Mesothelial cell of epicardium (in vitro differentiated cells): Measurements from ENCODE around the gene NMRK2. TPM values are rescaled to one million over a fixed set of nuclear protein-coding genes. Genes with fewer than 3 reads are reported as not detected.

Experiments used
- DNase-seq, 2 experiments: peaks; one replicate each; pipeline ENCODE4 v3.0.0; 2021; ENCODE audit warnings: low spot score in 2 of 2; ENCODE audit not compliant: unreplicated experiment in 2 of 2
- H3K27ac Mint-ChIP-seq: 2 replicates; pipeline ENCODE4 v1.8.0; 2021; ENCODE audit warnings: mixed read lengths
- H3K27me3 Mint-ChIP-seq: 2 replicates; pipeline ENCODE4 v1.8.0; 2021; ENCODE audit warnings: low read depth, mixed read lengths
- H3K36me3 Mint-ChIP-seq: 2 replicates; pipeline ENCODE4 v1.8.0; 2021; ENCODE audit warnings: mixed read lengths
- H3K4me1 Mint-ChIP-seq: 2 replicates; pipeline ENCODE4 v1.8.0; 2021; ENCODE audit warnings: mixed read lengths
- H3K4me3 Mint-ChIP-seq: 2 replicates; pipeline ENCODE4 v1.8.0; 2021; ENCODE audit warnings: mild to moderate bottlenecking, moderate library complexity, mixed read lengths
- H3K9me3 Mint-ChIP-seq: 2 replicates; pipeline ENCODE4 v1.8.0; 2021; ENCODE audit warnings: mixed read lengths
- total RNA-seq: library from RNA; stranded (reverse); gene quantifications from 3 replicates; pipeline ENCODE4 v1.2.1, GENCODE V29; 2021
- TF ChIP-seq, protein P1 (sequence below): fragments of 200-600 bp; sonication (generic); IDR thresholded peaks from one replicate; pipeline ENCODE4 v1.5.0; 2021; ENCODE audit warnings: antibody characterized with exemption; ENCODE audit not compliant: unreplicated experiment

NMRK2 gene
- total RNA-seq, 1 donor from 2014 or later, result not detected

DNA sequence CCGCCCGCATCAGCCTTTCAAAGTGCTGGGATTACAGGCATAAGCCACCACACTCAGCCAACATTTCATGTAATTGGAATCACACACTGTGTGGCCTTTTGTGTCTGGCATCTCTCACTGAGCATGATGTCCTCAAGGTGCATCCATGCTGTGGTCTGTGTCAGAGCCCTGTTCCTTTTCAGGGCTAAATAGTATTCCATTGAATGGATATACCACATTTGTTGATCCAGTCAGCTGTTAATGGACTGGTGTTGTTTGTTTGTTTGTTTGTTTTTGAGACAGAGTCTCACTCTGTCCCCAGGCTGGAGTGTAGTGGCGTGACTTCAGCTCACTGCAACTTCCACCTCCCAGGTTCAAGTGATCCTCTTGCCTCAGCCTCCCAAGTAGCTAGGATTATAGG, 34.4 kb upstream of the NMRK2 start:
- no peak for DNase-seq
- peaks cover 7% of the 10 kb centered on the region for H3K9me3 Mint-ChIP-seq
- no peaks in the 10 kb centered on the region for H3K36me3 Mint-ChIP-seq
- TF ChIP-seq, protein P1, sequence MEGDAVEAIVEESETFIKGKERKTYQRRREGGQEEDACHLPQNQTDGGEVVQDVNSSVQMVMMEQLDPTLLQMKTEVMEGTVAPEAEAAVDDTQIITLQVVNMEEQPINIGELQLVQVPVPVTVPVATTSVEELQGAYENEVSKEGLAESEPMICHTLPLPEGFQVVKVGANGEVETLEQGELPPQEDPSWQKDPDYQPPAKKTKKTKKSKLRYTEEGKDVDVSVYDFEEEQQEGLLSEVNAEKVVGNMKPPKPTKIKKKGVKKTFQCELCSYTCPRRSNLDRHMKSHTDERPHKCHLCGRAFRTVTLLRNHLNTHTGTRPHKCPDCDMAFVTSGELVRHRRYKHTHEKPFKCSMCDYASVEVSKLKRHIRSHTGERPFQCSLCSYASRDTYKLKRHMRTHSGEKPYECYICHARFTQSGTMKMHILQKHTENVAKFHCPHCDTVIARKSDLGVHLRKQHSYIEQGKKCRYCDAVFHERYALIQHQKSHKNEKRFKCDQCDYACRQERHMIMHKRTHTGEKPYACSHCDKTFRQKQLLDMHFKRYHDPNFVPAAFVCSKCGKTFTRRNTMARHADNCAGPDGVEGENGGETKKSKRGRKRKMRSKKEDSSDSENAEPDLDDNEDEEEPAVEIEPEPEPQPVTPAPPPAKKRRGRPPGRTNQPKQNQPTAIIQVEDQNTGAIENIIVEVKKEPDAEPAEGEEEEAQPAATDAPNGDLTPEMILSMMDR, result no peak
- no peak overlapping the region for H3K4me3 Mint-ChIP-seq
- H3K27me3 Mint-ChIP-seq, result peaks cover 4% of the 10 kb centered on the region
- no peak overlapping the region for H3K27ac Mint-ChIP-seq
- no peaks in the 10 kb centered on the region for H3K4me1 Mint-ChIP-seq

DNA sequence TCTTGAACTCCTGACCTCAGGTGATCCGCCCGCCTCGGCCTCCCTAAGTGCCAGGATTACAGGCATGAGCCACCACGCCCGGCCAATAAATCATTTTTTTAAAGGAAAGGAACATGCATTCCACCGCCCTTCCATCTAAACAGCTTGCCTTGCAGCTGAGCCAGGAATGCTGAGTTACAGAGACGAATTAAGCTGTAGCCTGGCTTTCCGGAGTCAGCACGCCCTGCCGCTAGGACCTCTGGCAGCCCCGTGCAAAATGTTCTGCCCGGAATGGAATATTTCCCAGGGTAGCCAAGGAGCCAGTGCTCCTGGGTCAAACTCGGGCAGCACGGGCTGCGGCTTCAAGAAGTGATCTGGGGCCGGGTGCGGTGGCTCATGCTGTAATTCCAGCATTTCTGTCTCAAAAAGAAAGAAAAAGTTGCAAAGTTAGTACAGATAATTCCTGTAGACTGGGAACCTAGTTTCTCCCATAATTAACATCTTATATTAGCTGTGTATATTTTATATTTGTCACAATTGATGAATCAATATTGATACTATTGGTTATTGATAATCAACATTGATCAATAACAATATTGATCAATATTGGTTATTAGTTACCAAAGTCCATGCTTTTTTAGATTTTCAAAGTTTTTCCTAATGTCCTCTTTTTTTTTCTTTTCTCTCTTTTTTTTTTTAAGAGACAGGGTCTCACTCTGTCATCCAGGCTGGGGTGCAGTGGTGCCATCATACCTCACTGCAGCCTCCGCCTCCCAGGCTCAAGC, 33.2 kb upstream of the NMRK2 start:
- Mint-ChIP-seq H3K9me3 (peaks cover 7% of the 10 kb centered on the region), H3K4me3 (no peak overlapping the region), H3K27me3 (peaks cover 4% of the 10 kb centered on the region), H3K36me3 (no peaks in the 10 kb centered on the region), H3K27ac (no peak overlapping the region), H3K4me1 (no peaks in the 10 kb centered on the region)
- TF ChIP-seq, protein P1, result no peak
- no peak for DNase-seq

DNA sequence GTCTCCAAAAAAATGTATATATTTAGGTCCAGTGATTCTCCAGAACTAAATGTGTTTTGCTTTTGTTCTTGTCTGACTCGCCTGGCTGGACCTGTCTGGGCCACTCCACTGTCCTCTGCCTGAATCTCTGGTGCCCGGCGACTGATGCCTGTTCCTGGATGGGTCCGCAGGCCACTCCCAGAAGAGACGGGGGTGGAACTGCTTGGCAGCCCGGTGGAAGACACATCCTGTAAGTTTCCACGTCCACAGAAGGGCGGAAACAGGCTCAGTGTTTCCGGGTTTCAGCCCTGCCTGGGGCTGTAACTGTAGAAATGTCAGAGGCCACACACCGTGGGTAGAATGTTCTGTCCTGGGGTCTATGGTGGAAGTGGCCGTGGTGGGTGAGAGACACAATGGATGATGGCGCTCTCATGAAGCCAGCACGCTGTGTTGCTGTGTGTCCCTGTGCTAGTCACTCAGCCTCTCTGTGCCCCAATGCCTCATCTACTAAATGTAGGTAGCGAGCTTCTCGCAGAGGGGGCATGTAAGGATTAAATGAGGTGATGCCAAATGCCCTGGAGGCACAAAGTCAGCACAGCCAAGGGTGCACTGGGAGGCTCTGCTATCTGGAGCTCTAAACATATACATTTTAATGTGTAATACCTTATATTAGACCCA, 30.4 kb upstream of the NMRK2 start:
- Mint-ChIP-seq H3K27ac (no peak overlapping the region), H3K4me1 (no peaks in the 10 kb centered on the region), H3K4me3 (no peak overlapping the region), H3K9me3 (peaks cover 7% of the 10 kb centered on the region), H3K36me3 (no peaks in the 10 kb centered on the region), H3K27me3 (peaks cover 5% of the 10 kb centered on the region)
- TF ChIP-seq, protein P1, result no peak
- no peak for DNase-seq

DNA sequence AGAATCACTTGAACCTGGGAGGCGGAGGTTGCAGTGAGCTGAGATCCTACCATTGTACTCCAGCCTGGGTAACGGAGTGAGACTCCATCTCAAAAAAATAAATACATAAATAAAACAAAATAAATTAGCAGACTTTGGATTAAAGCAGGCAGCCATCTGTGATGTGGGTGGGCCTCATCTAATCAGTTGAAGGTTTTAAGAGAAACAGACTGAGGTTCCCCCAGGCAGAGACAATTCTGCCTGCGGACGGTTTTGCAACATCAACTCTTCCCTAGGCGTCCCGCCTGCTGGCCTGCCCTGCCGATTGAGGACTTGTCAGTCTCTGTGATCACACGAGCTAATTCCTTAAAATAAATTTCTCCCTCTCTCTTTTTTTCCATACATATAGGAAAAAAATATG, 28.6 kb upstream of the NMRK2 start:
- Mint-ChIP-seq H3K36me3 (no peaks in the 10 kb centered on the region), H3K27me3 (peaks cover 3% of the 10 kb centered on the region), H3K4me1 (no peaks in the 10 kb centered on the region), H3K4me3 (no peak overlapping the region), H3K9me3 (no peaks in the 10 kb centered on the region), H3K27ac (no peak overlapping the region)
- TF ChIP-seq, protein P1, result no peak
- DNase-seq, result no peak

DNA sequence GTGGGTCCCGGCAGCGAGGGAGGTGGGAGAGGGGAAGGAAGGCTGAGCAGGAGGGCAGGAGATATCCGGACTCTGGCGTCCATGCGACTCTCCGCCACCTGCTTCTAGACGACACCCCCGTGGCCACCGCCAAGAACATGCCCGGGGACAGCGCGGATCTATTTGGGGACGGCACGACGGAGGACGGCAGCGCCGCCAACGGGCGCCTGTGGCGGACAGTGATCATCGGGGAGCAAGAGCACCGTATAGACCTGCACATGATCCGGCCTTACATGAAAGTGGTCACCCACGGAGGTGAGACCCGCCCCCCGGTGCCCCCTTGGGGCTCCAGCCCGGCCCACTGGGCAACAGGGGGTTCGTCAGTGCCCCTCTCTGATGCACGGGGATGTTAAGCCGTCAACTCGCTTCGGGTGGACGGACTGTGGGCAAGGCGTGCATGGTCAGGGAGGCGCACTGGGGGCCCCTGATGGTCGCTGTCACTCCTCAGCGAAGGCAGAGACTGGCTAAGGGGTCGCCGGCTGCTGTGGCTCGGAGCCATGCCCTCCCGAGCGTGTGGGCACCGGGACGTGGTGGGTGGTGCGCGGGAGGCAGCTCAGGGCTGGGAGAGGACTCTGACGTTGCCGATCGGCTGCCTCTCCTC, 25.1 kb upstream of the NMRK2 start:
- TF ChIP-seq, protein P1, result no peak

More for the DNA sequence above, 25.1 kb upstream of the NMRK2 start:
- Mint-ChIP-seq H3K36me3 (no peaks in the 10 kb centered on the region), H3K4me1 (no peaks in the 10 kb centered on the region), H3K27ac (no peak overlapping the region), H3K27me3 (peaks cover 3% of the 10 kb centered on the region), H3K4me3 (no peak overlapping the region), H3K9me3 (no peaks in the 10 kb centered on the region)
- no peak for DNase-seq
